Stimulated activated naive CD8-positive, alpha-beta T cell treated with anti-CD3 and anti-CD28 coated beads, Interleukin-15, Interleukin-2, amounts not matched to agents 100 ng/mL and 50 ng/mL, for 24 hours (primary cell): ENCODE results near the gene GSDMA.

ENCODE experiments used
- H3K27ac Mint-ChIP-seq: one replicate; pipeline ENCODE4 v1.8.0; 2021; ENCODE audit warnings: mild to moderate bottlenecking, mixed read lengths
- H3K27me3 Mint-ChIP-seq: one replicate; pipeline ENCODE4 v1.8.0; 2021; ENCODE audit warnings: mixed read lengths
- H3K36me3 Mint-ChIP-seq: one replicate; pipeline ENCODE4 v1.8.0; 2021; ENCODE audit warnings: low read depth, mixed read lengths
- H3K4me1 Mint-ChIP-seq: one replicate; pipeline ENCODE4 v1.8.0; 2021; ENCODE audit warnings: low read depth, mixed read lengths
- H3K4me3 Mint-ChIP-seq: one replicate; pipeline ENCODE4 v1.8.0; 2021; ENCODE audit warnings: mild to moderate bottlenecking, mixed read lengths
- H3K9me3 Mint-ChIP-seq: one replicate; pipeline ENCODE4 v1.8.0; 2021; ENCODE audit warnings: mixed read lengths

The GSDMA gene

DNA sequence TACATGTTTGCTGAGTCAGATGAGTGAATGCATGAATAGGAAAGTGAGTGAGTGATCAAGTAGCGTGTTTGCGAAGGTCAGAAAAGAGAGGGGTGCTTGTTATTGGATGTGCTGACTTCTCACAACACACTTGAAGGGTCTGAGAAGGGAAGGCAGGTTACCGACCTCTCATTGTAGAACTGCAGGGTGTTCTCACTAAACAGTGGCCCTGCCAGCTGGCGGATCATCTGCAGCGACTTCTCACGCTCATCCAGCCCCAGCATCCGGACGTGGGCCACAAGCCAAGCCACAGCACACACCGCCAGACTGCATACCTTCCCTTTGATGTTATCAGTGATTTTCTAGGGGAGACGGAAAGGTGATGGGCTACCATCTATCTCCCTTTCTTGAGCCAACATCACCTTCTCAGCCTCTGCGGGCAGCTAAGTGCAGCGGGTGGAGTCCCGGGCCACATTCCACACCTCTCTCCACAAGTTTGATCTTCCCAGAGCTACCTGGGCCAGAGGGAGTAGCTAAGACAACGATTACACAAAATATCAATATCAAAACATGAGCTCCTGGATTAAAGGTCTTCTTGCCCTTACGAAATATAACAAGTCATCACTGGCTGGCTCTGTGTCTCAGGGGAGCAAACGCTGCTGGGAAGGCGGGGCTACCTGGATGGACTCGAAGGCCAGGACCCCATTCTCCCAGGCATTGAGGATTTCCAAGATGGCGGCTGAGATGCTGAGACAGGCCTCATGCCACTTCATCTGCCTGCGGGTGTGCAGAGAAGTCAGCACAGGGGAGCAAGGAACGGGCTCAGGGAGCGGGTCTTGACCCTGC, 63.4 kb downstream of the GSDMA start:
- Mint-ChIP-seq H3K27ac (no peak overlapping the region), H3K27me3 (no peaks in the 10 kb centered on the region), H3K4me1 (peaks cover 10% of the 10 kb centered on the region), H3K9me3 (no peaks in the 10 kb centered on the region), H3K36me3 (peaks cover 56% of the 10 kb centered on the region), H3K4me3 (no peak overlapping the region)

DNA sequence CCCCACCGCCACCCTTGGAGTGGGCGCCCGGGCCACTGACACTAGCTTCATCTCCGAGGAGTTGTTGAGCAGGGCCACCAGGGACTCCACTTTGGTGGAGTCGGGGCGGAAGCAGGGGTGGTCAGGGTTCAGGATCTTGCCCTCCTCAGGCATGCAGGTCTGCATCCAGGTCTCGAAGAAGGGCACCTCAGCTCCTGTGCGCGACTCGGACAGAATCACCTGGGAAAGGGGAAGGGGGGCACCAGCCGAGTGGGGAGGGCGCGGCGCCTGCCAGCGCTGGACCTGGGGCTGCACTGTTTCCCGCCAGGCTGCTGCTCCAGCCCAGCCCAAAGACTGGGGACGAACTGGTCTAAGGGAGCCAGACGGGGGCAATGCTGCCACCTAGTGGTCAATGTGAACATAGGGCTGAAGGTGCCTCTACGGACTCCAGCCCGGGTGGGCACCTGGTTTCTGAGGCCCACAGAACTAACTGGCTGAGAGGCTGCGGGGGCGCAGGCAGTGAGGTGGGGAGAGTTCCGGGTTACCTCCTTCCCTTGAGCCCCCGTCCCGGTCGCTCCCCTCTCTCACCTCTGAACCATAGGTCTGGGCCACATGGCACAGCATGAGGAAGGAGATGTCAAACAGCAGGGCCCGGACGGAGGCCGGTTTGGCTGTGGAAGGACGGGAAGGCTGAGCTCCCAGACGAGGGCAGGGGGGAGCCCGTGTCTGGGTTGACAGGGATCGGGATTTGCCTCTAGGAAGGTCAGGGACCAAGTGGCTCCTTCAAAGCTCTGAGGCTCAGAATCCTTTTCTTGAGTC, 64.2 kb downstream of the GSDMA start:
- H3K9me3 Mint-ChIP-seq, result no peaks in the 10 kb centered on the region
- H3K27me3 Mint-ChIP-seq, result no peaks in the 10 kb centered on the region
- H3K4me3 Mint-ChIP-seq, result no peak overlapping the region
- H3K4me1 Mint-ChIP-seq, result peaks cover 10% of the 10 kb centered on the region
- H3K36me3 Mint-ChIP-seq, result peaks cover 57% of the 10 kb centered on the region
- no peak overlapping the region for H3K27ac Mint-ChIP-seq
